ENCODE data around the gene RASSF3.
A peak's percentile ranks its signal among the peaks of the same experiment; 100 is the strongest.
"Not testable (repeated sequence)": the region's sequence is repeated elsewhere in the genome, so short reads cannot be mapped to it uniquely, and the experiment has no call there.

RASSF3 gene

GRCh38 chr12:64625243-64626077 lies 15.2 kb downstream of the RASSF3 start:
- no peaks in the 10 kb centered on the region for H3F3A ChIP-seq (ENCODE audit: low read depth)
- H3K9me3 ChIP-seq (ENCODE audit: insufficient read depth, low read depth, low read length): no peaks in the 10 kb centered on the region
- peaks cover 12% of the 10 kb centered on the region for H3K4me1 ChIP-seq (ENCODE audit: insufficient read depth, low read length, poor library complexity, severe bottlenecking)
- no peak overlapping the region for H3K4me3 ChIP-seq (ENCODE audit: low read length, poor library complexity, severe bottlenecking)
- no peak overlapping the region for H2AFZ ChIP-seq (ENCODE audit: low read length)
- H3K9me2 ChIP-seq (replicated peaks; ENCODE audit: low read depth, low read length): no peaks in the 10 kb centered on the region
- no peaks in the 10 kb centered on the region for H3K27me3 ChIP-seq (ENCODE audit: insufficient read depth, low read length, poor library complexity, severe bottlenecking)
- H4K20me1 ChIP-seq (ENCODE audit: insufficient read depth, low read length, poor library complexity, severe bottlenecking): no peaks in the 10 kb centered on the region
- H3K36me3 ChIP-seq (ENCODE audit: insufficient read depth, low read length): peaks cover 12% of the 10 kb centered on the region; the same call in 1 of the 2 replicates
- no peak overlapping the region for H3K9ac ChIP-seq (ENCODE audit: low read depth, low read length, poor library complexity, severe bottlenecking)
- H3K4me2 ChIP-seq (ENCODE audit: low read depth, low read length, poor library complexity, severe bottlenecking): peak overlapping the region; percentile 34
- peaks cover 94% of the 10 kb centered on the region for H3K79me2 ChIP-seq (ENCODE audit: insufficient read depth, low read length)
- no peak for TF ChIP-seq EZH2phosphoT487 (IDR thresholded peaks at IDR 0.05; ENCODE audit: borderline replicate concordance)
- TF ChIP-seq, protein P1, sequence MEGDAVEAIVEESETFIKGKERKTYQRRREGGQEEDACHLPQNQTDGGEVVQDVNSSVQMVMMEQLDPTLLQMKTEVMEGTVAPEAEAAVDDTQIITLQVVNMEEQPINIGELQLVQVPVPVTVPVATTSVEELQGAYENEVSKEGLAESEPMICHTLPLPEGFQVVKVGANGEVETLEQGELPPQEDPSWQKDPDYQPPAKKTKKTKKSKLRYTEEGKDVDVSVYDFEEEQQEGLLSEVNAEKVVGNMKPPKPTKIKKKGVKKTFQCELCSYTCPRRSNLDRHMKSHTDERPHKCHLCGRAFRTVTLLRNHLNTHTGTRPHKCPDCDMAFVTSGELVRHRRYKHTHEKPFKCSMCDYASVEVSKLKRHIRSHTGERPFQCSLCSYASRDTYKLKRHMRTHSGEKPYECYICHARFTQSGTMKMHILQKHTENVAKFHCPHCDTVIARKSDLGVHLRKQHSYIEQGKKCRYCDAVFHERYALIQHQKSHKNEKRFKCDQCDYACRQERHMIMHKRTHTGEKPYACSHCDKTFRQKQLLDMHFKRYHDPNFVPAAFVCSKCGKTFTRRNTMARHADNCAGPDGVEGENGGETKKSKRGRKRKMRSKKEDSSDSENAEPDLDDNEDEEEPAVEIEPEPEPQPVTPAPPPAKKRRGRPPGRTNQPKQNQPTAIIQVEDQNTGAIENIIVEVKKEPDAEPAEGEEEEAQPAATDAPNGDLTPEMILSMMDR (conservative IDR thresholded peaks at IDR 0.05; ENCODE audit: low read length): no peak

DNA sequence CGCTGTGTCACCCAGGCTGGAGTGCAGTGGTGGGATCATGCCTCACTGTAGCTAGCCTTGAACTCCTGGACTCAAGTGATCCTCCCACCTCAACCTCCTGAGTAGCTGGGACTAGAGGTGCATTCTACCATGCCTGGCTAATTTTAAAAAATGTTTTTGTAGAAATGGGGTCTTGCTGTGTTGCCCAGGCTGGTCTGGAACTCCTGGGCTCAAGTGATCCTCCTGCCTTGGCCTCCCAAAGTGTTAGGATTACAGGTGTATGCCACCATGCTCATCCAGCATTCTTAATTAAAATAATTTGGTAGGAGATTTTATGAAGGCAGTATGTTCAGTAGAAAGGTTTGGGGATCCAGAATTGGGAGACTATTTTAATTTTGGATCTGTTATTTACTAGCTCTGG lies 16.3 kb downstream of the RASSF3 start:
- not testable (repeated sequence) for H3K4me3 ChIP-seq (ENCODE audit: low read length, poor library complexity, severe bottlenecking); H3K9me3 ChIP-seq (ENCODE audit: insufficient read depth, low read depth, low read length); H4K20me1 ChIP-seq (ENCODE audit: insufficient read depth, low read length, poor library complexity, severe bottlenecking); H3K27me3 ChIP-seq (ENCODE audit: insufficient read depth, low read length, poor library complexity, severe bottlenecking); H3K9ac ChIP-seq (ENCODE audit: low read depth, low read length, poor library complexity, severe bottlenecking); H3K9me2 ChIP-seq (replicated peaks; ENCODE audit: low read depth, low read length); H2AFZ ChIP-seq (ENCODE audit: low read length); H3F3A ChIP-seq (ENCODE audit: low read depth); H3K4me2 ChIP-seq (ENCODE audit: low read depth, low read length, poor library complexity, severe bottlenecking)
- Histone ChIP-seq H3K79me2 (ENCODE audit: insufficient read depth, low read length) (peaks cover 93% of the 10 kb centered on the region), H3K4me1 (ENCODE audit: insufficient read depth, low read length, poor library complexity, severe bottlenecking) (peaks cover 12% of the 10 kb centered on the region), H3K36me3 (ENCODE audit: insufficient read depth, low read length) (peaks cover 16% of the 10 kb centered on the region; the same call in 1 of the 2 replicates)

DNA sequence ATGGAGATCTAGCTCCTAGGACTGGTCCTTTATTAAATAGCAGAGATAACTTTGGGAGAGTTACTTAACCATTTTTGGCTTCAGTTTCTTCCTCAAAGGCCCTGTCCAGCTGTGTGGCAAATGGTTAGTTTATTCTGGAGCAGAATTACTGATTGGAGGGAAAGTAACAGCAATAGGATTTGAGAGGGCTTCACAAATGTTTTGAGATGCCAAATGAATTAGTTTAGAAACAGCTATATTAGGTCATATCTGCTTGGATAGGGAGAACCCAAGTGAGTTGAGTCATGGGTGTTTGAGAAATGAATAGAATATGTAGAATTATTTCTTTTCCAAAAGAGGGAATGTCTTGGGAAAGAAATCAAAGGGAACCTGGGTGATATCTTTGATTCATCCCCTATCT lies 17.5 kb downstream of the RASSF3 start:
- Histone ChIP-seq H3K9ac (ENCODE audit: low read depth, low read length, poor library complexity, severe bottlenecking) (no peak overlapping the region), H3K27me3 (ENCODE audit: insufficient read depth, low read length, poor library complexity, severe bottlenecking) (no peaks in the 10 kb centered on the region), H3K79me2 (ENCODE audit: insufficient read depth, low read length) (peaks cover 93% of the 10 kb centered on the region)

More for the DNA sequence above, 17.5 kb downstream of the RASSF3 start:
- TF ChIP-seq EZH2phosphoT487 (IDR thresholded peaks at IDR 0.05; ENCODE audit: borderline replicate concordance): no peak
- TF ChIP-seq, protein P1 (conservative IDR thresholded peaks at IDR 0.05; ENCODE audit: low read length): no peak
- Histone ChIP-seq H3K4me2 (ENCODE audit: low read depth, low read length, poor library complexity, severe bottlenecking) (no peak overlapping the region), H4K20me1 (ENCODE audit: insufficient read depth, low read length, poor library complexity, severe bottlenecking) (no peaks in the 10 kb centered on the region), H3K36me3 (ENCODE audit: insufficient read depth, low read length) (peaks cover 16% of the 10 kb centered on the region; the same call in 1 of the 2 replicates), H3K4me1 (ENCODE audit: insufficient read depth, low read length, poor library complexity, severe bottlenecking) (peaks cover 12% of the 10 kb centered on the region), H3K9me3 (ENCODE audit: insufficient read depth, low read depth, low read length) (no peaks in the 10 kb centered on the region), H3K4me3 (ENCODE audit: low read length, poor library complexity, severe bottlenecking) (no peak overlapping the region), H3F3A (ENCODE audit: low read depth) (no peaks in the 10 kb centered on the region), H2AFZ (ENCODE audit: low read length) (no peak overlapping the region), H3K9me2 (replicated peaks; ENCODE audit: low read depth, low read length) (no peaks in the 10 kb centered on the region)
